HPDE6-E6E7 (cell line): ENCODE measurements around the gene SLC37A1.

Experiments
- DNase-seq: peaks from one replicate; pipeline ENCODE4 v3.0.0; 2011; ENCODE audit warnings: missing footprints; ENCODE audit errors: extremely low spot score

The SLC37A1 gene

GRCh38 chr21:42544544-42544943, 30.9 kb downstream of the SLC37A1 start:
- no peak for DNase-seq

DNA sequence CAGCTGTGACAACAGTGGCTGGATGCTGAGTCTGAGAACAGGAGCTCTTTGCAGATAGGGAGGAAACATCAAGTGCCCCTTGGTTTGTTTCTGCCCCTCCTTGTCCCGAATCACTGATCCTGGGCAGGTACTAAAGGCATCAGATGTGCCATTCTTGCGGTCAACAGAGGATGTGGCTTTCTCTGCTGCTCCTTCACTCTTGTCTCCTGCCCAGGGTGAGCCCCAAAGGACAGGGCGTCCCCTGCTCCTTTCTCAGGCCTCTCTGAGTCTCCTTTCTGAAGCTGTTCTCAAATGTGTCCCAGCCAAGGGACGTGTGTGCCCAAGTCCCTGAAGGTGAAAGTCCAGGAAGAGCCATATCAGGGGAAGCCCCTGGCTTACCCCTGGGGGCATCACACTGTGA, 31.7 kb downstream of the SLC37A1 start:
- DNase-seq: no peak

DNA sequence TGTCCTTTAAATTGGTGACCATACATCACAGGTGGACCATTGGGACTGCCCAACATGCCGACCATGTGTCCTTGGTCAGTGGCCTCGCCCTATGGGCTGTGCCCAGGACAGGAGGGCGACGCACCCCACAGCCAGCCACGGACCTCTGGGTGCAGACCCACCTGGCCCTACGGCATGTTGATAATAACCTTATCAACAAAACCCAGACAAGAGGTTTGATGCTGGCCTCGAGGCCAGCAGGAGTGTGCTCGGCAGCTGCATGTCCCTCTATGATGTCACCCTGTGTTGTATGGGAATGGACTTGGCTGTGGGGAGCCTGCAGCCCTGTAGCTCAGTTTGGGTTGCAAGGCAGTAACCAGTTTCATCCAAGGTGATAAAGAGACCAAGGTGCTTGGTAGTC, 32.1 kb downstream of the SLC37A1 start:
- no peak for DNase-seq

GRCh38 chr21:42546433-42546832, 32.8 kb downstream of the SLC37A1 start:
- DNase-seq: no peak

GRCh38 chr21:42547001-42547905, 33.6 kb downstream of the SLC37A1 start:
- DNase-seq: no peak

DNA sequence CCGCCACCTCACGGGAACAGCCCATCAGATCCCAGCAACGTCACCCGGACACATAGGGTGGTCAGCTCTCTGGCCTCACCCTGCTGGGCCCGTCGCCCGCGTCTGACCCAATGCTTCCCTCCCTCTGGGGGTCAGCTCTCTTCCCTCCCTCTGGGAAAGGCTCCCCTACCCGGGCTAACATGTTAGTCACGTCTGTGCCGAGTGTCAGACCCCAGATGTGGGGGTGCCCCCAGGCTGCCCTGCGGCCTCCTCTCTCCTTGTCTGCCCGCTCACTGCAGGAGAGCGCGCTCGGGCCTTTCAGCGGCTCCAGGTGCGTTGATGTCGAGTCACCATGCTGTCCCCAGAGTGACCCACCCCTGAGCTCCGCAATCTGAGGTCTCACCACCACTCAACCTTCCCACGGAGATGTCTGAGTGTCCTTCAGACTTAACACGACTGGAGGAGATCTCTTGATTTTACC, 34.3 kb downstream of the SLC37A1 start:
- DNase-seq: no peak

DNA sequence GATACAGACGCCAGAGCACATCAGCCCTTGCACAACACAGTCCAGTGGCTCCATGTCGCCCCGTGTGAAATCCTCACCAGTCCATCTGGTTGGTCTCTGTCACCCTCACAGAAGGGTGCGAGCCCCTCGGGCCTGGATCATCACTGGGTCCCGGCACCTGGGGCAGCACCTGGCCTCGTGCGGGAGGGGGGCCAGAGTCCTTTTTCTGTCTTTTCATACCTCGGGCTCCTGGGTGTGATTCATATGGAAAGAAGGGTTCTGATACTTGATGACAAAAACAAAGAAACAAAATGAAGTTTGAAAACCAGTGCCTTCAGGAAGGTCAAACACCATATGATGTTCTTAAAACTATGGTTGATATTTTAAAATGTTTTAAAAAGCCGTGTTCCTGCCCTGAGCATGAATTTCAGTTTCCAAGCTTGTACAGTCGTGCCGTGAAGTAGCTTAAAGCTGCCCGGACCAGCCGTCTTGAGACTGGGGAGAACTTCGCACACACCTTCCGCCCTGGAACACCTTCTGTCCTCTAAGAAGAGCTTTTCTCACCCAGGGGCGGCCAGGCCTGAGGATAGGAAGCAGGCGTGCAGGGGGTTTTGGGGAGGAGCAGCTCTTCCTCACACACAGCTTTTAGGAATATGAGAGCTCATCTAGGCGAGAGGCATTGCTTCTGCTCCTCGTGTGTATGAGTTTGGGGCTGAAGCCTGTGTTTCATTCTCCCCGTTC, 35.2 kb downstream of the SLC37A1 start:
- DNase-seq: no peak

- DNase-seq: no peak
Observed at GRCh38 chr21:42550817-42551216, 37.2 kb downstream of the SLC37A1 start.

DNA sequence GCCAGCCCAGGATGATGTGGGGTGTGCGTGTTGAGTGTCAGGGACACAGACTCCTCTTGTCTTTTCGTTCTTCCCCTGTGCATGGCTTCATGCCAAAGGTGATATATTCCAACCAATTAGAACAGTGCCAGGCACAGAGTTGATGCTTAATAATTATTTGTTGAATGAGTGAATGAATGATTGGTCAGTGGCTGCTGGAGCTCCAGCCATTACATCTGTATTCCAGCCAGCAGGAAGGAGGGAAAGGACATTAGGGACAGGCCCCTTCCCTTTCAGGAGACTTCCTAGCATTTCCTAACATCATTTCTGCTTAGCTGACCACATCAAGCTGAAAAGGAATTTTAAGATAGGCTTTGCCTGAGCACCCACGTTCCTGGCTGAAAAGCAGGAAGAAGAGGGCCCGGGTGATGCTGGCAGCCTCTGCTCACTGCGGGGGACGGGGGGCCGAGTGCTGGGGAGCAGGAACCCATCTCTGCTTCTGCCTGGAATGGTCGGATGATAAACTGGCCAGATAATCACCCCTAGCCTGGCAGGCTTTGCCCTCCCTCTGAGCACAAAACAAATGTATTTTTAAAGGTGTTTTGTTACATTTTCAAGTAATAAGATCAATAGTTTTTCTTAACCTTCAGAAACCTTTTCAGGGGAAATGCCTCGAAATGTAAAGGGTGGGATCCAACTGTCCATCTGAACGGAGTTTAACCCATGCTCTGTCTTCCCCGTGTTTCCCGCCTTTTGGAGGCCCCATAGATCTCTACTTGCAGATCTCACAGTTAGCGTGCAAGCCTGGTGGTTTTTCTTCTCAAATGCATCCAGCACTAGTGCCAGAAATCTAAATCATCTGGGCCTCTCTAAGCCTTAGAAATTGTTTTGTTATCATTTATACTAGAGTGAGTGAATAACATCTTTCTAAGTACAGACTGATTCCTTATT, 39.0 kb downstream of the SLC37A1 start:
- DNase-seq: no peak

GRCh38 chr21:42553435-42553834, 39.8 kb downstream of the SLC37A1 start:
- DNase-seq: no peak

- no peak for DNase-seq
Observed at GRCh38 chr21:42554251-42554961, 40.8 kb downstream of the SLC37A1 start.

DNA sequence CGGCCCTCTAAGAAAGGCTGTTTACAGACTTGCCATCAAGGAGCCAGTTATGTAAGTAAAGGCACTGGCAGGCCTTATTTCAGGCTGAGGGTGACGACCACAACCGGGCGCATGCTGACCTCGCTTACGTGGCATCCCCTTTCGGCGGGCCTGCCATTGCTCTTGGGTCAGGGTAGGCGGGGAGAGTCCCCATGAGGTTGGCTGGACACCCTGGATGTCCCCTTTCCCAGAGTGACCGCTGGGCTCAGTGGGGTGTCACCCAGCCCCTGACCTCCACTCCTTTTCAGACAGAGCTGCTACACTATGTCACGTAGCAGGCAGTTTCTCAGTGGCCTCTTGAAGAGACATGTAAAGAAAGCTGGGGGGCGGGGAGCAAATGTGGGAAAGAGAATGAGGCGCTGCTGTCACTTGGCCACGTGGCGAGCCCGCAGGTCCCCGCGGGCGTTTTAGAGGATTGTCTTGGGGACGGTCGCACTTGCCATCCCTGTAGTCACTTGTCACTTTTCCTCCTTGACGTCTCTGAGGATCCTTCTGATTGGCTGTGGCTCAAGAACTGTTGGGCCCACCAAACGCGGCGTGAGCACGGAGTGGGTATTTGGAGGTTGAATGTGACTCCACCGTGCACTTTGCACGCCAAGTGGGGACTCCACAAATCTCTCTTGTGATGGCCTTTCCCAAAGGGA, 42.2 kb downstream of the SLC37A1 start:
- no peak for DNase-seq

GRCh38 chr21:42556476-42556875, 42.8 kb downstream of the SLC37A1 start:
- no peak for DNase-seq

DNA sequence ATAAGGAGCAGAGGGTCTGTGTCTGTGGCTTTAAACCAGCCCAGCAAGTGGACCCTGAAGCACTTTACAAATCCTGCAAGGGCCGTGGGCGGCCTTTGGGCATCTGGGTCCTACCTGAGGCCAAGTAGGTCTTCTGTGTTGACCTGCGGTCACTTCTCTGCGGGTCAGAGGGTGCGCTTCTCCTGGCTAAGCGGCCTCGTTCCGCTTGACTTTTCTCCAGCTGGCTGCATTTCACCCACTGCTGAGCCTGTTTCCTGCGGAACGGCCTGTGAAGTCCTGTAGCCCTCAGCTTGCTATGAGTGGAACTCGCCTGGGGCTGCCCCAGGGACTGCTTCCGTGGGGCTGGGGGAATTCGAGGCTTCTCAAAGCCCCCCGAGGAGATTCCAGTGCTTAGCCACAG, 43.3 kb downstream of the SLC37A1 start:
- DNase-seq: no peak

DNA sequence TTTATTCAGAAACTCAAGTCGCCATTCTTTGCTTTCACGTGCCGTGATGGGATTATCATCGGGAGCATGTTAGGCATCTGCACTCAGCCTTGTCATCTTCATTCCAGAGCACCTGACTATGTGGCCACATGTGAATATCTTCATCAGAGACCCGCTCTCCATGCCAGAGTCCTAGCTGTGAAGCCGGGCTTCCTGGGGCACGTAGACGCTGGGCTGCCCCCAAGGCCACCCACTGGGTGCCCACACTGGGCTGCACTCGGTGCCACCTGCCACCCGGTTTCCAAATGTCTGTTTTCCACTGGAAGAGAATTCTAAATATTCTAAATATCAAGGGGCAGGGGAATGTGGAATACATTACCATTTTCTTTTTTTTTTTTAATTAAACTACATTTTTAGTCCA, 43.8 kb downstream of the SLC37A1 start:
- DNase-seq: no peak

DNA sequence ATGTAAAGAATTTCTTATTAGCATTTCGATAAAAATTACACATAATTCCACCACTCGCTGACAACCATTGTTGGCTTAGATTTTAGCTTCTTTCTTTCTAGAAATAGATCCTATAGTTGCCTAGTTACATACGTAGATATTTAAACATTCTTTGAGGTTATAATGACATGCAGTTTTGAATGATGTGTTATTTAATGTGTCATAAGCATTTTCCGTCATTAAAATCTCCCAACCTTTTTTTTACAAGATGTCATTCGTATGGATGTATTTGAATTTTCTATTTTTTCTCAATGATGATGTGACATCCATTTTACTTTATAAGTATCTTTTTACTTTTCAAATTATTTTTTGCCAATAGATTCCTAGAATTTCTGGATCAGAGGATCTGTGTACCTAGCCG, 44.7 kb downstream of the SLC37A1 start:
- DNase-seq: no peak

DNA sequence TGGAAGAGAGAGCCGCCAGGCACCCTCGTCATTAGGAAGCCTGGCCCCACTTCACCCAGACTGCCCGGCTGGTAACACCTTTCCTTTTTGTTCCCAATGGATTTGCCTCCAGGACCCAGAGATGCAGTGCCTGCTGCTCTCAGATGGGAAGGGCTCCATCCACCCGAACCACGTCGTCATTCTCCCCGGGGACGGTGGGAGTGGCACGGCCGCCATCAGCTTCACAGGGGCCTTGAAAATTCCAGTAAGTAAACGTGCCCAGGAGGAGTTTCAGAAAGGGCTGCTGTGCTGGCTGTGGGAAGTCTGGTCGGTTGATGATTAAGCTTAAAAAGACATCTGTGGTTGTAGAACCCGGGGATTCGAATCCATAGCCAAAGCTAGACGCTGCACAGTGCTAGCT, 45.2 kb downstream of the SLC37A1 start:
- no peak for DNase-seq

- no peak for DNase-seq
Observed at GRCh38 chr21:42559326-42559725, 45.7 kb downstream of the SLC37A1 start.

- no peak for DNase-seq
Observed at GRCh38 chr21:42560517-42561179, 47.0 kb downstream of the SLC37A1 start.
